Liver (tissue), 9 donors: ENCODE measurements around the gene DDX39A. TPM values are rescaled to one million over a fixed set of nuclear protein-coding genes. Genes with fewer than 3 reads are reported as not detected.

Experiments
- DNase-seq: peaks from one replicate; pipeline ENCODE4 v3.0.0-alpha.2; 2017; ENCODE audit warnings: low spot score
- H3K27ac ChIP-seq, 2 donors: one replicate each; pipeline ENCODE4 v1.7.0; 2013; ENCODE audit warnings: inconsistent platforms in 2 of 2, low read length in 2 of 2, control low read depth in 1 of 2, low read depth in 1 of 2, mild to moderate bottlenecking in 1 of 2
- H3K27me3 ChIP-seq, 4 donors: one replicate each; pipeline versions ENCODE4 v1.6.1 to v1.7.0; 2013; ENCODE audit warnings: low read length in 3 of 4, inconsistent platforms in 1 of 4, mild to moderate bottlenecking in 1 of 4, moderate library complexity in 1 of 4; ENCODE audit not compliant: control insufficient read depth in 4 of 4, insufficient read depth in 4 of 4
- H3K36me3 ChIP-seq, 4 donors: one replicate each; pipeline versions ENCODE4 v1.6.1 to v1.7.0; 2013; ENCODE audit warnings: low read length in 3 of 4, mild to moderate bottlenecking in 3 of 4, low read depth in 1 of 4, moderate library complexity in 1 of 4; ENCODE audit not compliant: control insufficient read depth in 4 of 4, insufficient read depth in 3 of 4
- H3K4me1 ChIP-seq, 4 donors: one replicate each; pipeline versions ENCODE4 v1.6.1 to v1.7.0; 2013; ENCODE audit warnings: low read length in 3 of 4, mild to moderate bottlenecking in 3 of 4, moderate library complexity in 1 of 4; ENCODE audit not compliant: control insufficient read depth in 4 of 4, insufficient read depth in 4 of 4
- H3K4me3 ChIP-seq, 3 donors: one replicate each; pipeline versions ENCODE4 v1.6.1 to v1.7.0; 2013; ENCODE audit warnings: low read length in 3 of 3, control low read depth in 1 of 3, low read depth in 1 of 3, mild to moderate bottlenecking in 1 of 3
- H3K9ac ChIP-seq, 2 donors: one replicate each; pipeline ENCODE4 v1.7.0; 2013; ENCODE audit warnings: low read length in 2 of 2, mild to moderate bottlenecking in 2 of 2, moderate library complexity in 2 of 2, control low read depth in 1 of 2, low read depth in 1 of 2
- H3K9me3 ChIP-seq, 4 donors: one replicate each; pipeline versions ENCODE4 v1.6.1 to v1.7.0; 2013; ENCODE audit warnings: low read length in 3 of 4; ENCODE audit not compliant: control insufficient read depth in 4 of 4
- ATF3 ChIP-seq: IDR thresholded peaks from 2 replicates; pipeline ENCODE4 v1.6.1; 2016; ENCODE audit warnings: antibody characterized with exemption
- CTCF ChIP-seq: fragments of 150-350 bp; IDR thresholded peaks from 2 replicates; pipeline ENCODE4 v1.5.1; 2017; ENCODE audit warnings: improper control_type of control experiment, low read depth, low read length; ENCODE audit not compliant: missing input control
- EGR1 ChIP-seq, 2 donors: IDR thresholded peaks; 2 replicates each; pipeline ENCODE4 v1.6.1; 2016 to 2018; ENCODE audit warnings: antibody characterized with exemption in 2 of 2, low read depth in 2 of 2
- FOXA1 ChIP-seq: IDR thresholded peaks from 2 replicates; pipeline ENCODE4 v1.6.1; 2016; ENCODE audit warnings: antibody characterized with exemption
- FOXA2 ChIP-seq: IDR thresholded peaks from 2 replicates; pipeline ENCODE4 v1.6.1; 2016; ENCODE audit warnings: antibody characterized with exemption
- GABPA ChIP-seq, 2 donors: IDR thresholded peaks in 1 of 2; conservative IDR thresholded peaks in 1 of 2; 2 replicates each; pipeline ENCODE4 v1.6.1; 2016; ENCODE audit warnings: antibody characterized with exemption in 2 of 2, mild to moderate bottlenecking in 1 of 2, moderate library complexity in 1 of 2
- HNF4A ChIP-seq, 2 donors: conservative IDR thresholded peaks; 2 replicates each; pipeline ENCODE4 v1.6.1; 2016; ENCODE audit warnings: antibody characterized with exemption in 2 of 2, mild to moderate bottlenecking in 2 of 2
- HNF4G ChIP-seq: IDR thresholded peaks from 2 replicates; pipeline ENCODE4 v1.6.1; 2016; ENCODE audit warnings: antibody characterized with exemption
- JUND ChIP-seq, 2 donors: IDR thresholded peaks; 2 replicates each; pipeline ENCODE4 v1.6.1; 2016; ENCODE audit warnings: antibody characterized with exemption in 2 of 2
- MAX ChIP-seq: IDR thresholded peaks from 2 replicates; pipeline ENCODE4 v1.6.1; 2016; ENCODE audit warnings: antibody characterized with exemption
- NR2F2 ChIP-seq: IDR thresholded peaks from 2 replicates; pipeline ENCODE4 v1.6.1; 2016; ENCODE audit warnings: antibody characterized with exemption
- RAD21 ChIP-seq, 2 donors: IDR thresholded peaks; 2 replicates each; pipeline ENCODE4 v1.6.1; 2016; ENCODE audit warnings: antibody characterized with exemption in 2 of 2, mild to moderate bottlenecking in 2 of 2
- REST ChIP-seq: IDR thresholded peaks from 2 replicates; pipeline ENCODE4 v1.6.1; 2016; ENCODE audit warnings: antibody characterized with exemption, mild to moderate bottlenecking
- RXRA ChIP-seq, 2 donors: IDR thresholded peaks; 2 replicates each; pipeline ENCODE4 v1.6.1; 2017 to 2018; ENCODE audit warnings: antibody characterized with exemption in 2 of 2, mild to moderate bottlenecking in 1 of 2
- SP1 ChIP-seq: IDR thresholded peaks from 2 replicates; pipeline ENCODE4 v1.6.1; 2018; ENCODE audit warnings: antibody characterized with exemption, mild to moderate bottlenecking
- TAF1 ChIP-seq: conservative IDR thresholded peaks from 2 replicates; pipeline ENCODE4 v1.6.1; 2016; ENCODE audit warnings: antibody characterized with exemption, mild to moderate bottlenecking
- YY1 ChIP-seq: IDR thresholded peaks from 2 replicates; pipeline ENCODE4 v1.6.1; 2016; ENCODE audit warnings: antibody characterized with exemption, mild to moderate bottlenecking
- ZBTB33 ChIP-seq: IDR thresholded peaks from 2 replicates; pipeline ENCODE4 v1.6.1; 2016; ENCODE audit warnings: antibody characterized with exemption
- WGBS: extraction: QIAGEN DNeasy Blood & Tissue Kit; methylation state at CpG from one replicate; pipeline ENCODE4 v1.1.7; 2013; 5-methylcytosine and 5-hydroxymethylcytosine counted together
- polyA plus RNA-seq, 2 donors: library from polyadenylated mRNA; stranded (reverse) in 1 of 2; unstranded in 1 of 2; fragments of 200-250 nt in 1 of 2; fragments of >200 nt in 1 of 2; fragmentation: Nextera tagmentation in 1 of 2; extraction: Ambion mirVana in 1 of 2; gene quantifications; one replicate each; pipeline versions ENCODE4 v1.2.1 to v1.2.3, GENCODE V29; 2013 to 2015
- total RNA-seq, 2 donors: library from RNA; depleted of rRNA; stranded (reverse); fragments of >200 nt; gene quantifications; one replicate each; pipeline ENCODE4 v1.2.3, GENCODE V29; 2014
- donor health status: healthy.
- donor health status: healthy.
- donor health status: healthy.
- donor health status: healthy.
- donor health status: healthy.

DDX39A gene
- total and polyA plus RNA-seq, 4 donors, result 24.9 to 54.7 (median 35.4) TPM

- DNase-seq, result no peak
- Histone ChIP-seq H3K4me1 (peaks cover 3 to 17% (median 3%) of the 10 kb centered on the region in 4 donors), H3K36me3 (peaks cover 18 to 45% (median 34%) of the 10 kb centered on the region in 4 donors), H3K27me3 (no peaks in the 10 kb centered on the region), H3K9ac (no peak overlapping the region), H3K27ac (no peak overlapping the region), H3K4me3 (no peak overlapping the region), H3K9me3 (no peaks in the 10 kb centered on the region)
- WGBS, result 89% methylated on average over 3 of the region's 3 CpGs
- TF ChIP-seq HNF4A (conservative IDR thresholded peaks at IDR 0.05) (no peak), YY1 (no peak), MAX (no peak), JUND (IDR thresholded peaks at IDR 0.05) (no peak), ZBTB33 (no peak), ATF3 (no peak), RXRA (IDR thresholded peaks at IDR 0.05) (no peak), TAF1 (no peak)
Measured at GRCh38 chr19:14413693-14414181, 5.4 kb downstream of the DDX39A start.

- Histone ChIP-seq H3K9ac (no peak overlapping the region), H3K36me3 (peaks cover 23 to 51% (median 37%) of the 10 kb centered on the region in 4 donors)
- TF ChIP-seq GABPA (IDR thresholded peaks at IDR 0.05 in 1 of 2, conservative IDR thresholded peaks at IDR 0.05 in 1 of 2), result no peak
- no peak for TF ChIP-seq ATF3
- TF ChIP-seq FOXA2, result no peak
- TF ChIP-seq CTCF, result no peak
- TF ChIP-seq REST, result no peak
- TF ChIP-seq FOXA1, result no peak
- no peak for TF ChIP-seq JUND (IDR thresholded peaks at IDR 0.05)
- TF ChIP-seq YY1, result no peak
- TF ChIP-seq NR2F2, result no peak
- no peak for TF ChIP-seq EGR1 (IDR thresholded peaks at IDR 0.05; ENCODE audit: low read depth in 2 of 2)
- no peak for TF ChIP-seq RXRA (IDR thresholded peaks at IDR 0.05)
- no peak for TF ChIP-seq TAF1
- no peak for TF ChIP-seq HNF4G
- TF ChIP-seq HNF4A (conservative IDR thresholded peaks at IDR 0.05), result no peak
- TF ChIP-seq ZBTB33, result no peak
- no peak for TF ChIP-seq RAD21 (IDR thresholded peaks at IDR 0.05)
- TF ChIP-seq SP1, result no peak
- no peak for TF ChIP-seq MAX
Measured at GRCh38 chr19:14412996-14413692, 6.0 kb downstream of the DDX39A start.

More at GRCh38 chr19:14412996-14413692, 6.0 kb downstream of the DDX39A start:
- DNase-seq, result no peak
- H3K9me3 ChIP-seq, result no peaks in the 10 kb centered on the region
- no peaks in the 10 kb centered on the region for H3K27me3 ChIP-seq
- 89% methylated on average over 15 of the region's 15 CpGs for WGBS
- H3K4me3 ChIP-seq, result no peak overlapping the region
- peaks cover 3 to 15% (median 3%) of the 10 kb centered on the region in 4 donors for H3K4me1 ChIP-seq
- no peak overlapping the region for H3K27ac ChIP-seq
